Hepatocyte (in vitro differentiated cells): Measurements from ENCODE around the gene ZMYM4. TPM values are rescaled to one million over a fixed set of nuclear protein-coding genes. Genes with fewer than 3 reads are reported as not detected.
"Not testable (repeated sequence)": the region's sequence is repeated elsewhere in the genome, so short reads cannot be mapped to it uniquely, and the experiment has no call there.

ENCODE experiments used
- DNase-seq: peaks from one replicate; pipeline ENCODE4 v3.0.0-alpha.2; 2016; ENCODE audit warnings: low spot score
- H2AFZ ChIP-seq: fragments of 200-600 bp; sonication (generic); 2 replicates; pipeline ENCODE4 v1.6.0; 2016; ENCODE audit warnings: antibody characterized with exemption, mild to moderate bottlenecking
- H3K27ac ChIP-seq: fragments of 200-600 bp; sonication (generic); 2 replicates; pipeline ENCODE4 v1.5.1; 2016; ENCODE audit warnings: mild to moderate bottlenecking
- H3K27me3 ChIP-seq: fragments of 200-600 bp; sonication (generic); 2 replicates; pipeline ENCODE4 v1.6.1; 2016
- H3K36me3 ChIP-seq: fragments of 200-600 bp; sonication (generic); replicated peaks from 2 replicates; pipeline ENCODE4 v1.5.1; 2016; ENCODE audit warnings: low read depth; ENCODE audit not compliant: insufficient read depth
- H3K4me1 ChIP-seq: fragments of 200-600 bp; sonication (generic); 2 replicates; pipeline ENCODE4 v1.5.1; 2016; ENCODE audit warnings: mild to moderate bottlenecking, moderate library complexity; ENCODE audit not compliant: insufficient read depth
- H3K4me2 ChIP-seq: fragments of 200-600 bp; sonication (generic); 2 replicates; pipeline ENCODE4 v1.6.0; 2016
- H3K4me3 ChIP-seq: fragments of 200-600 bp; sonication (generic); 2 replicates; pipeline ENCODE4 v1.5.1; 2016; ENCODE audit warnings: mild to moderate bottlenecking
- H3K79me2 ChIP-seq: fragments of 200-600 bp; sonication (generic); 2 replicates; pipeline ENCODE4 v1.6.0; 2017; ENCODE audit warnings: mild to moderate bottlenecking
- H3K9me2 ChIP-seq: fragments of 200-600 bp; sonication (generic); replicated peaks from 2 replicates; pipeline ENCODE4 v1.6.0; 2017; ENCODE audit warnings: mild to moderate bottlenecking; ENCODE audit not compliant: insufficient read depth
- H3K9me3 ChIP-seq: fragments of 200-600 bp; sonication (generic); 2 replicates; pipeline ENCODE4 v1.5.1; 2016; ENCODE audit warnings: low read depth, mild to moderate bottlenecking
- H4K20me1 ChIP-seq: fragments of 200-600 bp; sonication (generic); 2 replicates; pipeline ENCODE4 v1.6.0; 2016; ENCODE audit warnings: mild to moderate bottlenecking; ENCODE audit not compliant: insufficient read depth, poor library complexity, severe bottlenecking
- CTCF ChIP-seq: fragments of 200-600 bp; sonication (generic); IDR thresholded peaks from 2 replicates; pipeline ENCODE4 v1.5.1; 2016; ENCODE audit warnings: antibody characterized with exemption, mild to moderate bottlenecking; ENCODE audit not compliant: poor library complexity
- EZH2 ChIP-seq: fragments of 200-600 bp; sonication (generic); IDR thresholded peaks from 2 replicates; pipeline ENCODE4 v1.6.1; 2016; ENCODE audit warnings: antibody characterized with exemption, mild to moderate bottlenecking, borderline replicate concordance
- EZH2phosphoT487 ChIP-seq: fragments of 200-600 bp; sonication (generic); IDR thresholded peaks from one replicate; pipeline ENCODE4 v1.6.1; 2018; ENCODE audit warnings: antibody characterized with exemption, mild to moderate bottlenecking, low read depth, moderate library complexity; ENCODE audit not compliant: unreplicated experiment, severe bottlenecking
- WGBS: methylation state at CpG from one replicate; pipeline ENCODE4 v1.1.6; 2016; ENCODE audit warnings: low lambda C conversion rate; ENCODE audit errors: missing lambda C conversion rate; 5-methylcytosine and 5-hydroxymethylcytosine counted together
- polyA plus RNA-seq: library from polyadenylated mRNA; unstranded; fragments of >200 nt; fragmentation: Nextera tagmentation; extraction: Ambion mirVana; gene quantifications from 2 replicates; pipeline ENCODE4 v1.2.1, GENCODE V29; 2016
- total RNA-seq: library from RNA; depleted of rRNA; stranded (reverse); fragments of >200 nt; gene quantifications from 2 replicates; pipeline ENCODE4 v1.2.3, GENCODE V29; 2014

The ZMYM4 gene
- total and polyA plus RNA-seq, 2 experiments from 2014 or later = 17.6 to 43.4 TPM

GRCh38 chr1:35320937-35321336, 52.4 kb downstream of the ZMYM4 start:
- DNase-seq = no peak
- Histone ChIP-seq H3K27me3 (no peaks in the 10 kb centered on the region), H4K20me1 (peaks cover 4% of the 10 kb centered on the region), H3K4me1 (no peaks in the 10 kb centered on the region), H3K9me3 (no peaks in the 10 kb centered on the region), H3K4me2 (no peak overlapping the region), H3K4me3 (no peak overlapping the region), H3K27ac (no peak overlapping the region), H3K36me3 (peaks cover 3% of the 10 kb centered on the region), H3K9me2 (no peaks in the 10 kb centered on the region), H2AFZ (no peak overlapping the region), H3K79me2 (peaks cover 80% of the 10 kb centered on the region)
- WGBS = 85% methylated on average over 3 of the region's 3 CpGs
- no peak for TF ChIP-seq EZH2
- TF ChIP-seq CTCF = no peak
- no peak for TF ChIP-seq EZH2phosphoT487

GRCh38 chr1:35324486-35324885, 56.0 kb downstream of the ZMYM4 start:
- no peak overlapping the region for H3K4me2 ChIP-seq

GRCh38 chr1:35326246-35326866, 57.8 kb downstream of the ZMYM4 start:
- H3K9me2 ChIP-seq = no peaks in the 10 kb centered on the region
- H3K4me3 ChIP-seq = no peak overlapping the region
- H3K27me3 ChIP-seq = no peaks in the 10 kb centered on the region
- H3K36me3 ChIP-seq = no peaks in the 10 kb centered on the region
- H4K20me1 ChIP-seq = peaks cover 4% of the 10 kb centered on the region
- DNase-seq = no peak
- peaks cover 76% of the 10 kb centered on the region for H3K79me2 ChIP-seq
- no peak overlapping the region for H3K4me2 ChIP-seq
- WGBS = 95% methylated on average over 3 of the region's 3 CpGs
- H3K4me1 ChIP-seq = no peaks in the 10 kb centered on the region
- no peak for TF ChIP-seq CTCF
- no peak for TF ChIP-seq EZH2phosphoT487
- no peak for TF ChIP-seq EZH2
- no peaks in the 10 kb centered on the region for H3K9me3 ChIP-seq
- H3K27ac ChIP-seq = no peak overlapping the region
- H2AFZ ChIP-seq = no peak overlapping the region

More at GRCh38 chr1:35324486-35324885, 56.0 kb downstream of the ZMYM4 start:
- Histone ChIP-seq H2AFZ (no peak overlapping the region), H3K79me2 (peaks cover 67% of the 10 kb centered on the region), H3K36me3 (no peaks in the 10 kb centered on the region), H3K27ac (peak overlapping the region; percentile 24), H3K27me3 (no peaks in the 10 kb centered on the region), H3K9me2 (no peaks in the 10 kb centered on the region), H3K4me3 (no peak overlapping the region), H3K4me1 (no peaks in the 10 kb centered on the region), H4K20me1 (peaks cover 4% of the 10 kb centered on the region), H3K9me3 (no peaks in the 10 kb centered on the region)
- DNase-seq = no peak
- 85% methylated on average over 1 of the region's 1 CpG for WGBS
- TF ChIP-seq CTCF (no peak), EZH2phosphoT487 (no peak), EZH2 (no peak)

- not testable (repeated sequence) for H2AFZ ChIP-seq, H3K9me2 ChIP-seq, H3K4me3 ChIP-seq, H3K9me3 ChIP-seq, H3K27me3 ChIP-seq, H3K36me3 ChIP-seq, H3K27ac ChIP-seq, H4K20me1 ChIP-seq, H3K4me1 ChIP-seq, H3K4me2 ChIP-seq, DNase-seq
- H3K79me2 ChIP-seq = peaks cover 55% of the 10 kb centered on the region
- WGBS = 100% methylated on average over 2 of the region's 2 CpGs
Observed at GRCh38 chr1:35331618-35332017, 63.1 kb downstream of the ZMYM4 start.
